ENCODE data around the gene MRPL52. TPM values are rescaled to one million over a fixed set of nuclear protein-coding genes. Genes with fewer than 3 reads are reported as not detected.

MRPL52 gene
- total and polyA plus RNA-seq, 11 donors, result 80.4 to 185 (median 107) TPM

DNA sequence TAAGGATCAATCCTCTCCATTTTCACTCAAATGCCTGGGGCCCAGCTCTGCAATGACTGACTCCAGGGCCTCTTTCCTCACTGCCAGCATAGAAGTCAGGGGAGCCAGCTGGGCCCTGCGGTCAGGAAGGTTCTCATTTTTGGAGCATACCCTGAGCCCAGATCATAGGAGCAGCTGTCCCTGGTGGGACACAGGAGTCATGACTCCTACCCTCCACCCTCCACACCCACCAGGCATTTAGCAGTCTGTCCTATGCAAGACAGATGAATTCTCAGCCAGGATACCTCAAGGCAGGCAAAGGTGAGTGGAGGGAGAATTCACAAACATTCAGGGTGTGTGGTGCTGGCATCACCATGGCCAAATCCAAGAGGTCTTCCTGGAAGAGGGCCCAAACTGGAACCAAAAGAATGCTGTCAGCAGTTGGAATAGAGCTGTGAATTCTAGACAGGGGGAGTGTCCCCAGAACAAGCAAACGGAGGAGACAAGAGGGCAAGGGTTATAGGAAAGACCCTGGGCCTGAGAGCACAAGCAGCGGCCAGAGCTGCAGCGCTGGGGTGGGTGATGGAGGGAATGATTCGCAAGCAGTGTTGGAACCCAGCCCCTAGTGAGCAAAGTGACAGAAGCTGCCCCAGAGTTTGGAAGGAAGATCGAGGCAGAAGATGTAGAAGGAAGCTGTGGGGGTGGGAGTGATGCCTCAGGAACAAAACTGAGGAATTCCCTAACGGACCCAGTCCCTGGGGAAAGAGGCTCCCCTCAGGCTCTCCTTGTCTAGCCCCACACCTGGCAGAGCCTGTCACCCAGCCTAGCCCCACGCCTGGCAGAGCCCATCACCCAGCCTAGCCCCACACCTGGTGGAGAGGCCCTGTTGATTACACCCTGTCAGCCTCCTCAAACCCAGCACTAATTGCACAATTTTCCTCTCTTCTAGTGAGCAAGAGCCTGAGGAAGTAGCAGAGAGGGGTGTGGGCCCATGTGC, 48.9 kb downstream of the MRPL52 start:
- H3K27me3 ChIP-seq, result no peaks in the 10 kb centered on the region
- intact Hi-C loops (cut with DNase I), result no loop called here
- TF ChIP-seq POLR2A (IDR thresholded peaks at IDR 0.05), result no peak
- TF ChIP-seq, protein P1, sequence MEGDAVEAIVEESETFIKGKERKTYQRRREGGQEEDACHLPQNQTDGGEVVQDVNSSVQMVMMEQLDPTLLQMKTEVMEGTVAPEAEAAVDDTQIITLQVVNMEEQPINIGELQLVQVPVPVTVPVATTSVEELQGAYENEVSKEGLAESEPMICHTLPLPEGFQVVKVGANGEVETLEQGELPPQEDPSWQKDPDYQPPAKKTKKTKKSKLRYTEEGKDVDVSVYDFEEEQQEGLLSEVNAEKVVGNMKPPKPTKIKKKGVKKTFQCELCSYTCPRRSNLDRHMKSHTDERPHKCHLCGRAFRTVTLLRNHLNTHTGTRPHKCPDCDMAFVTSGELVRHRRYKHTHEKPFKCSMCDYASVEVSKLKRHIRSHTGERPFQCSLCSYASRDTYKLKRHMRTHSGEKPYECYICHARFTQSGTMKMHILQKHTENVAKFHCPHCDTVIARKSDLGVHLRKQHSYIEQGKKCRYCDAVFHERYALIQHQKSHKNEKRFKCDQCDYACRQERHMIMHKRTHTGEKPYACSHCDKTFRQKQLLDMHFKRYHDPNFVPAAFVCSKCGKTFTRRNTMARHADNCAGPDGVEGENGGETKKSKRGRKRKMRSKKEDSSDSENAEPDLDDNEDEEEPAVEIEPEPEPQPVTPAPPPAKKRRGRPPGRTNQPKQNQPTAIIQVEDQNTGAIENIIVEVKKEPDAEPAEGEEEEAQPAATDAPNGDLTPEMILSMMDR (IDR thresholded peaks at IDR 0.05), result no peak
- peaks cover 0 to 20% (median 4%) of the 10 kb centered on the region in 12 donors for H3K4me1 ChIP-seq
- DNase-seq (no peak), ATAC-seq (no peak)
- peaks cover 0 to 63% (median 53%) of the 10 kb centered on the region in 9 donors for H3K36me3 ChIP-seq
- WGBS, 4 donors, result 78 to 86% (median 82%) methylated on average over 8 of the region's 8 CpGs
- H3K27ac ChIP-seq, result no peak overlapping the region
- no peaks in the 10 kb centered on the region for H3K9me3 ChIP-seq
- no peak overlapping the region for H3K4me3 ChIP-seq

DNA sequence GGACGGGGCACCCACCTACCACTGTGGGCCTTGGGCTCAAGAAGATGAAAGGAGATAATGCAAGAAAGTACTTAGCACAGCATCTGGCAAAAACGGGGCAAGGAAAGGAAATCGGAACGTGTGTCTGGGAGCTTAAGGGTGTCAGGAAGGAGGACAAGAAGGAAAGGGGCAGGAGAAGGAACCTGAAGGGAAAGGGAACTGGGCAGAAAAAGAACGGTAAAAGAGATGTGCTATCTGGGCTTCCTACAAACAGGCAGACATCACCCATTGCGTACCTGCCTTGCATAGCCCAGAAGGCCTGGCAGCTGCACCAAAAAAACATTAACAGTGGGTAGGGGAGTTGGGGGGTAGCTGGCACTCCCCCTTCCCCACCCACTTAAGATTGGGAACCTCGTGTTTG, 52.4 kb downstream of the MRPL52 start:
- Histone ChIP-seq H3K9me3 (no peaks in the 10 kb centered on the region), H3K36me3 (peaks cover 0 to 28% (median 18%) of the 10 kb centered on the region in 9 donors), H3K4me3 (no peak overlapping the region), H3K27ac (no peak overlapping the region), H3K4me1 (peaks cover 0 to 19% (median 6%) of the 10 kb centered on the region in 12 donors), H3K27me3 (no peaks in the 10 kb centered on the region)
- ATAC-seq (no peak), DNase-seq (no peak)
- TF ChIP-seq, protein P1 (IDR thresholded peaks at IDR 0.05), result no peak
- no peak for TF ChIP-seq POLR2A (IDR thresholded peaks at IDR 0.05)
- intact Hi-C loops (cut with DNase I), result no loop called here
- 37 to 40% (median 38%) methylated on average over 7 of the region's 7 CpGs for WGBS, 4 donors

DNA sequence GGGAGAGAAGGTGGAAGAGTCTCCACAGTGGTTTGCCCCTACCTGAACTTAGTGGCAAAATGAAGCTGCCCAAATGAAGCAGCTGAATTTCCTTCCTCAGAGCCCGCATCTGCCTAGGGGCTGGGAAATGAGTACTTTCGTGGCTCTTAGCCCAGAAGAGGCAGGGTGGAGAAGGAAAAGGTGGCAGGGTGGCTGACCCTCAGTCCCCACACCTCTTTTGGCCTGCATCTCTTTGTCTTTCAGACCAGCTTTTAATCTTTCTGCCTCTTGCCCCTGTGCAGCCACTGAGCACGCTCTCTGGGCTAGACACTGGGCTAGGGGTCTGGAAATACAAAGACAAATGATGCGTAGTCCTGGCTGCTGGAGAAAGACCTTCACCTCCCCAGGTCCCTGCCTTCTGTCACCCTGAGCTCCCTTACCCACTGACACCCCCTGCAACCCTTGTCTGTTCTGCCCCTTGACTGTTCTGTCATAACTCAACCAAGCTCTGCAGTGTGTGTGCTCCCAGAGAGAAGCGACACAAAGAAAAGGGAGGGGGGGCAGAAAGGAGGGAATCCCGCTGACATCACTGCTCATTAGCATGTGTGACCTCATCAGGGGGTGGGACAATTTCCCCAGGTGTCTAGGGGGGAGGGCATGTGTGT, 53.0 kb downstream of the MRPL52 start:
- Histone ChIP-seq H3K36me3 (peaks cover 0 to 22% (median 12%) of the 10 kb centered on the region in 9 donors), H3K9me3 (no peaks in the 10 kb centered on the region), H3K4me1 (peaks cover 0 to 25% (median 8%) of the 10 kb centered on the region in 12 donors), H3K27ac (no peak overlapping the region), H3K4me3 (no peak overlapping the region), H3K27me3 (no peaks in the 10 kb centered on the region)
- ATAC-seq, result no peak
- 25 to 35% (median 29%) methylated on average over 6 of the region's 6 CpGs for WGBS, 4 donors
- intact Hi-C loops (cut with DNase I), result no loop called here
- DNase-seq, result no peak
- TF ChIP-seq POLR2A (IDR thresholded peaks at IDR 0.05), result no peak
- TF ChIP-seq, protein P1 (IDR thresholded peaks at IDR 0.05), result no peak

All from heart left ventricle (tissue), 16 donors.